K562 (cell line): Measurements from ENCODE around the gene PHB1. TPM values are rescaled to one million over a fixed set of nuclear protein-coding genes. Genes with fewer than 3 reads are reported as not detected.

ENCODE experiments used
- ATAC-seq: fragments of 200-7000 bp; cut with Tn5 transposase; 3 replicates; pipeline ENCODE4 v1.9.1; 2020; ENCODE audit warnings: moderate library complexity
- BruUV-seq: library from RNA; stranded (reverse); fragments of 400-500 nt; replicated peaks from 2 replicates; lab custom pipeline; 2021; lab: Mats Ljungman, UMichigan
- CTCF ChIA-PET: fragments of 300-600 bp; formaldehyde crosslinking; extraction: SDS; loops from one replicate; lab custom pipeline; 2021; ENCODE audit warnings: low intra/inter-chr PET ratio; lab: Yijun Ruan, JAX
- POLR2A ChIA-PET: fragments of 300-600, 350-650 bp; sonication (Branson Sonifier 250); formaldehyde crosslinking; extraction: SDS; loops from one replicate; lab custom pipeline; 2021; ENCODE audit warnings: antibody characterized with exemption, inconsistent platforms; lab: Yijun Ruan, JAX
- DNase-seq, 4 experiments: peaks; one replicate each; pipeline versions ENCODE4 v3.0.0 to v3.0.0-alpha.2; 2011 to 2018; ENCODE audit warnings: low spot score in 3 of 4, mixed read lengths in 3 of 4; ENCODE audit errors: extremely low read depth in 1 of 4
- FAIRE-seq: peaks from 2 replicates; lab custom pipeline; 2011; peaks lifted over from hg19 to GRCh38; lab: Jason Lieb, UNC
- H2AFZ ChIP-seq: 2 replicates; pipeline ENCODE4 v1.6.0; 2011; ENCODE audit warnings: low read depth, low read length, control low read depth, inconsistent platforms
- H3K27ac ChIP-seq: fragments of 200-600 bp; 3 replicates; pipeline ENCODE4 v1.8.0; 2011; ENCODE audit warnings: low read depth, mild to moderate bottlenecking, control low read depth, inconsistent platforms, low read length, moderate library complexity, mixed read lengths; ENCODE audit errors: extremely low read depth
- H3K27me3 ChIP-seq, 2 experiments: fragments of 300-600 bp in 1 of 2; 2 replicates in 1 of 2; 3 replicates in 1 of 2; pipeline versions ENCODE4 v1.6.0 to v1.8.0; 2011; ENCODE audit warnings: inconsistent platforms in 2 of 2, low read length in 2 of 2, mild to moderate bottlenecking in 1 of 2, mixed read lengths in 1 of 2, moderate library complexity in 1 of 2; ENCODE audit not compliant: control insufficient read depth in 2 of 2, insufficient read depth in 2 of 2
- H3K36me3 ChIP-seq: fragments of 300-600 bp; 3 replicates; pipeline ENCODE4 v1.8.0; 2011; ENCODE audit warnings: mild to moderate bottlenecking, low read length, inconsistent platforms; ENCODE audit not compliant: control insufficient read depth, insufficient read depth
- H3K4me1 ChIP-seq, 2 experiments: fragments of 200-600 bp in 1 of 2; replicated peaks in 1 of 2; 2 replicates in 1 of 2; 3 replicates in 1 of 2; pipeline versions ENCODE4 v1.5.1 to v1.8.0; 2011; ENCODE audit warnings: inconsistent platforms in 2 of 2, low read length in 2 of 2, mild to moderate bottlenecking in 1 of 2, mixed read lengths in 1 of 2, moderate library complexity in 1 of 2; ENCODE audit not compliant: control insufficient read depth in 2 of 2, insufficient read depth in 2 of 2
- H3K4me2 ChIP-seq: 2 replicates; pipeline ENCODE4 v1.6.1; 2011; ENCODE audit warnings: low read length, control low read depth, inconsistent platforms, mixed read lengths; ENCODE audit not compliant: insufficient read depth
- H3K4me3 ChIP-seq: fragments of 200-600 bp; sonication (generic), shearing (Covaris generic); 2 replicates; pipeline ENCODE4 v1.5.1; 2016; ENCODE audit warnings: control low read depth, inconsistent platforms
- H3K79me2 ChIP-seq: fragments of 200-600 bp; 3 replicates; pipeline ENCODE4 v1.8.0; 2011; ENCODE audit warnings: low read length, inconsistent platforms; ENCODE audit not compliant: control insufficient read depth, insufficient read depth
- H3K9ac ChIP-seq, 2 experiments: 2 replicates each; pipeline versions ENCODE4 v1.6.0 to v1.6.1; 2011; ENCODE audit warnings: low read depth in 2 of 2, low read length in 2 of 2, control low read depth in 1 of 2, inconsistent platforms in 1 of 2, mild to moderate bottlenecking in 1 of 2, mixed read lengths in 1 of 2; ENCODE audit not compliant: insufficient read depth in 1 of 2
- H3K9me1 ChIP-seq: one replicate; pipeline ENCODE4 v1.6.0; 2011; ENCODE audit warnings: inconsistent platforms, mild to moderate bottlenecking, low read length, moderate library complexity; ENCODE audit not compliant: control insufficient read depth, insufficient read depth
- H3K9me3 ChIP-seq: replicated peaks from 2 replicates; pipeline ENCODE4 v1.5.1; 2011; ENCODE audit warnings: low read depth, low read length, inconsistent platforms; ENCODE audit not compliant: control insufficient read depth, insufficient read depth
- H4K20me1 ChIP-seq: replicated peaks from 2 replicates; pipeline ENCODE4 v1.6.1; 2011; ENCODE audit warnings: low read length, inconsistent platforms, mixed read lengths; ENCODE audit not compliant: control insufficient read depth, insufficient read depth
- GTF2E2 ChIP-seq: fragments of 200-800 bp; sonication (Bioruptor generic); IDR thresholded peaks from 2 replicates; pipeline ENCODE4 v1.6.1; 2016; ENCODE audit warnings: missing genetic modification characterization, missing compliant biosample characterization
- MAZ ChIP-seq, 2 experiments: fragments of 450-650 bp in 1 of 2; sonication (generic) in 1 of 2; formaldehyde crosslinking; IDR thresholded peaks in 1 of 2; conservative IDR thresholded peaks in 1 of 2; 2 replicates each; pipeline versions ENCODE4 v1.4.0 to v1.5.0; 2020; ENCODE audit warnings: mild to moderate bottlenecking in 1 of 2, missing genetic modification reagents in 1 of 2
- PHF20 ChIP-seq: fragments of 450-650 bp; IDR thresholded peaks from 2 replicates; pipeline ENCODE4 v1.6.1; 2018; ENCODE audit not compliant: partially characterized antibody
- RBM22 ChIP-seq: fragments of 200-400 bp; formaldehyde crosslinking; IDR thresholded peaks from 2 replicates; pipeline ENCODE4 v1.6.1; 2018; ENCODE audit warnings: low read length, low read depth; ENCODE audit not compliant: poor library complexity, severe bottlenecking
- RFX5 ChIP-seq: IDR thresholded peaks from 2 replicates; pipeline ENCODE4 v1.6.1; 2011; ENCODE audit warnings: low read depth, mild to moderate bottlenecking, improper control_type of control experiment, low read length
- RUNX1 ChIP-seq: sonication (generic); IDR thresholded peaks from 2 replicates; pipeline ENCODE4 v1.6.1; 2016; ENCODE audit warnings: antibody characterized with exemption, low read depth
- TCF3 ChIP-seq: sonication (generic); formaldehyde crosslinking; IDR thresholded peaks from 2 replicates; pipeline ENCODE4 v1.4.0; 2020; ENCODE audit warnings: mild to moderate bottlenecking, missing genetic modification reagents
- YY1 ChIP-seq, 3 experiments: IDR thresholded peaks; 2 replicates each; pipeline ENCODE4 v1.6.1; 2011; ENCODE audit warnings: low read length in 2 of 3, mild to moderate bottlenecking in 2 of 3, moderate library complexity in 2 of 3, borderline replicate concordance in 1 of 3, control low read depth in 1 of 3, low read depth in 1 of 3; ENCODE audit not compliant: insufficient read depth in 3 of 3, insufficient replicate concordance in 2 of 3, control insufficient read depth in 1 of 3, insufficient read length in 1 of 3; ENCODE audit errors: extremely low read depth in 1 of 3
- ZNF282 ChIP-seq: sonication (generic); formaldehyde crosslinking; IDR thresholded peaks from 2 replicates; pipeline ENCODE4 v1.8.1; 2023; ENCODE audit warnings: missing genetic modification reagents
- ZNF644 ChIP-seq: fragments of 200-800 bp; sonication (Bioruptor generic); IDR thresholded peaks from 2 replicates; pipeline ENCODE4 v1.6.1; 2016; ENCODE audit warnings: low read depth, missing genetic modification characterization, missing compliant biosample characterization
- WGBS: fragments of 100-300 bp; shearing (Covaris generic); methylation state at CpG from one replicate; pipeline ENCODE4 v1.1.6; 2016; ENCODE audit warnings: low coverage, mixed read lengths; ENCODE audit not compliant: insufficient coverage; ENCODE audit errors: missing lambda C conversion rate; 5-methylcytosine and 5-hydroxymethylcytosine counted together
- in situ Hi-C: fragments of 300-500 bp; cut with MboI; formaldehyde crosslinking; loops from 4 replicates; pipeline ENCODE4 v1.15.0; 2018; ENCODE audit warnings: inconsistent platforms, mixed read lengths
- intact Hi-C: fragments of 100-400 bp; cut with micrococcal nuclease; formaldehyde crosslinking; loops from 2 replicates; pipeline ENCODE4 v1.14.2; 2022
- polyA plus RNA-seq, 8 experiments: library from polyadenylated mRNA; depleted of rRNA in 4 of 8; stranded (reverse) in 5 of 8; unstranded in 3 of 8; fragments of >200 nt; fragmentation: Nextera tagmentation in 2 of 8; fragmentation: Illumina TruSeq in 1 of 8; extraction: Ambion mirVana in 2 of 8; extraction: Trizol in 1 of 8; gene quantifications; 2 replicates each; pipeline versions ENCODE4 v1.2.1 to v1.2.3, GENCODE V29; 2011 to 2014; ENCODE audit warnings: inconsistent platforms in 1 of 8, missing spikeins in 1 of 8
- total RNA-seq, 7 experiments: library from RNA; depleted of rRNA in 6 of 7; stranded (reverse); fragments of >200 nt in 6 of 7; fragmentation: Illumina TruSeq in 2 of 7; extraction: Trizol in 2 of 7; gene quantifications; 2 replicates each; pipeline versions ENCODE4 v1.2.1 to v1.2.3, GENCODE V29; 2011 to 2021; ENCODE audit warnings: low replicate concordance in 1 of 7
- TF ChIP-seq, protein P1 (sequence below): fragments of 450-650 bp; IDR thresholded peaks from 2 replicates; pipeline ENCODE4 v1.6.1; 2018; ENCODE audit not compliant: partially characterized antibody

PHB1 gene
- total and polyA plus RNA-seq, 9 of the 15 experiments (the other 6 are each of a cell fraction or from before 2014, with no cell fraction given) = 191 to 818 (median 349) TPM

DNA sequence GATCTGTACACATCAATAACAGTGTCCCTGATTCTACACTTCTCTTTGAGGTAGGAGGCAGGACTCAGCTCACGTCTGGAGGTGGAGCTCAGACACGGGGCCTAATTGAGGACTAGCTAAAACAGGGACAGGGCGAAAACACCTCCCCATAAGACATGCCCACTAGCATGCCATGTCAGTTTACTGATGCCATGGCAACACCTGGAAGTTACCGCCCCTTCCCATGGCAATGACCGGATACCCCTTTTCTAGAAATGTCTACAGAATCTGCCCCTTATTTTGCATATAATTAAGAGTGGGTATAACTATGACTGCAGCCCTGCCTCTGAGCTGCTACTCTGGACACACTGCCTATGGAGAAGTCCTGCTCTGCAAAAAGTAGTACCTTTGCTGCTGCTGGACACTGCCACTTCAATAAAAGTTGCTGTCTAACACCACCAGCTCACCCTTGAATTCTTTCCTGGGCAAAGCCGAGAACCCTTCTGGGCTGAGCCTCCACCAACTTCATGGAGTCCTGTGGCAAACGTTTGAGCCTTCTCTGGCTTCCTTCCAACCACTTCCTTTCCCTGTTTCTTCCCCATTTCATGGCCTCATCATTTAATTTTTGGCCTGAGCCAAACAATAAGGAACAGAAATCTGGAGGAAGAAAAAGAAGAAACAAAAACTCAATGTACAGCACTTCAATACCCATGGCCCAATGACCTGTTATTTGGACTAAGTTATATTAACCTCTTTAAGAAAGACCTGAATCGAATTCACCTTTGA is 21.0 kb downstream of the PHB1 start:
- Histone ChIP-seq H3K9ac (no peak overlapping the region), H3K9me3 (no peaks in the 10 kb centered on the region), H2AFZ (no peak overlapping the region; the same call in 1 of the 2 replicates), H3K4me1 (peaks cover 12 to 21% of the 10 kb centered on the region in 2 experiments), H3K4me2 (no peak overlapping the region), H3K27ac (no peak overlapping the region), H4K20me1 (no peaks in the 10 kb centered on the region), H3K36me3 (no peaks in the 10 kb centered on the region), H3K79me2 (no peaks in the 10 kb centered on the region), H3K4me3 (no peak overlapping the region), H3K9me1 (peaks cover 5% of the 10 kb centered on the region), H3K27me3 (no peaks in the 10 kb centered on the region; a peak in 1 of 5 replicates)
- in situ Hi-C loops = no loop called here
- DNase-seq (no peak), FAIRE-seq (no peak), ATAC-seq (no peak)
- ChIA-PET POLR2A (interaction anchor here (0.7 to 1.0 kb wide), 2 partner anchors 12 to 129 kb away, joined by 3 to 4 read pairs; no protein-coding TSS in a partner anchor), CTCF (interaction anchor here (4.3 kb wide), 1 partner anchor 78 kb away, joined by 83 read pairs; no protein-coding TSS in a partner anchor)
- BruUV-seq = no TSS peak
- 43% methylated on average over 8 of the region's 8 CpGs for WGBS
- no peak for TF ChIP-seq PHF20
- TF ChIP-seq, protein P1, sequence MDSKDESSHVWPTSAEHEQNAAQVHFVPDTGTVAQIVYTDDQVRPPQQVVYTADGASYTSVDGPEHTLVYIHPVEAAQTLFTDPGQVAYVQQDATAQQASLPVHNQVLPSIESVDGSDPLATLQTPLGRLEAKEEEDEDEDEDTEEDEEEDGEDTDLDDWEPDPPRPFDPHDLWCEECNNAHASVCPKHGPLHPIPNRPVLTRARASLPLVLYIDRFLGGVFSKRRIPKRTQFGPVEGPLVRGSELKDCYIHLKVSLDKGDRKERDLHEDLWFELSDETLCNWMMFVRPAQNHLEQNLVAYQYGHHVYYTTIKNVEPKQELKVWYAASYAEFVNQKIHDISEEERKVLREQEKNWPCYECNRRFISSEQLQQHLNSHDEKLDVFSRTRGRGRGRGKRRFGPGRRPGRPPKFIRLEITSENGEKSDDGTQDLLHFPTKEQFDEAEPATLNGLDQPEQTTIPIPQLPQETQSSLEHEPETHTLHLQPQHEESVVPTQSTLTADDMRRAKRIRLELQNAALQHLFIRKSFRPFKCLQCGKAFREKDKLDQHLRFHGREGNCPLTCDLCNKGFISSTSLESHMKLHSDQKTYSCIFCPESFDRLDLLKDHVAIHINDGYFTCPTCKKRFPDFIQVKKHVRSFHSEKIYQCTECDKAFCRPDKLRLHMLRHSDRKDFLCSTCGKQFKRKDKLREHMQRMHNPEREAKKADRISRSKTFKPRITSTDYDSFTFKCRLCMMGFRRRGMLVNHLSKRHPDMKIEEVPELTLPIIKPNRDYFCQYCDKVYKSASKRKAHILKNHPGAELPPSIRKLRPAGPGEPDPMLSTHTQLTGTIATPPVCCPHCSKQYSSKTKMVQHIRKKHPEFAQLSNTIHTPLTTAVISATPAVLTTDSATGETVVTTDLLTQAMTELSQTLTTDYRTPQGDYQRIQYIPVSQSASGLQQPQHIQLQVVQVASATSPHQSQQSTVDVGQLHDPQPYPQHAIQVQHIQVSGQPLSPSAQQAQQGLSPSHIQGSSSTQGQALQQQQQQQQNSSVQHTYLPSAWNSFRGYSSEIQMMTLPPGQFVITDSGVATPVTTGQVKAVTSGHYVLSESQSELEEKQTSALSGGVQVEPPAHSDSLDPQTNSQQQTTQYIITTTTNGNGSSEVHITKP = no peak
- no peak for TF ChIP-seq MAZ (CRISPR knock-in tag; conservative IDR thresholded peaks at IDR 0.05 in 1 of 2, IDR thresholded peaks at IDR 0.05 in 1 of 2)
- no peak for TF ChIP-seq YY1 (IDR thresholded peaks at IDR 0.05; ENCODE audit: borderline replicate concordance in 1 of 3, control insufficient read depth in 1 of 3, extremely low read depth in 1 of 3, insufficient read depth in 3 of 3, insufficient read length in 1 of 3, insufficient replicate concordance in 2 of 3, low read depth in 1 of 3, low read length in 2 of 3)
- TF ChIP-seq ZNF282 = no peak
- no peak for TF ChIP-seq RUNX1
- no peak for TF ChIP-seq TCF3 (CRISPR knock-in tag)
- no peak for TF ChIP-seq RFX5
- no peak for TF ChIP-seq ZNF644
- TF ChIP-seq GTF2E2 (tag) = no peak
- TF ChIP-seq RBM22 = no peak
- intact Hi-C loops = no loop called here
